AML-193 (cell line): ENCODE data around the gene SERPINA12.

Source experiments
- DNase-seq, 2 experiments: peaks; one replicate each; lab custom pipeline; 2025; lab: John Stamatoyannopoulos, UW

The SERPINA12 gene

DNA sequence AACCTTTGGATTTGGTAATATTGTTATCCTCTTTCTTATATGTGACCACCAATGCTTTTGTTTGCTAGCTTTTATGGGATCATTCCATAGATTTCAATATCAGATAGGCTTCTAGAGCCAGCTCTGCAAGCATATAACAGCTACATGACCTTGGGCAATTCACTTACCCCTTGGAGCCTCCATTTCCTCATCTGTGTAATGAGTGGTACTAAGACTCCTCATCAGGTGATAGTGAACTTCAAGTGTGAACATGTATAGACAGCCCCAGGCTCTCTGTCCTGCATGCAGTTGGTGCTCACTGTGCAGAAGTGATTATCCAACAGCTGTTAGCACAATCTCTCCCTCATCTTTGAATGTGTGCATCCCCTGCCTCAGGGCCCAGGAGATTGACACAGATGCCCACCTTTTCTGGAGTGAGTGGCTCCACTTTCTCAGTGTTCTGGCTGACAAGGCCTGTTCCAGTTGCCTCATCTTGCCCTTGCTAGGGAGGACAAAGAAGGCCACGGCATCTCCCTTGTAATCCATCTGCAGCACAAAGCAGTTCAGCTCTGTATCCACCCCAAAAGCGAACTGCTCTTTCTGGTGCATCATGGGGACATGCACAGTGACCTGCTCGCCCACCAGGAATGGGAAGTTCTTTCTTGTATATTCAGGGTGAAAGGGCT is 42.4 kb downstream of the SERPINA12 start:
- DNase-seq, result no peak

DNA sequence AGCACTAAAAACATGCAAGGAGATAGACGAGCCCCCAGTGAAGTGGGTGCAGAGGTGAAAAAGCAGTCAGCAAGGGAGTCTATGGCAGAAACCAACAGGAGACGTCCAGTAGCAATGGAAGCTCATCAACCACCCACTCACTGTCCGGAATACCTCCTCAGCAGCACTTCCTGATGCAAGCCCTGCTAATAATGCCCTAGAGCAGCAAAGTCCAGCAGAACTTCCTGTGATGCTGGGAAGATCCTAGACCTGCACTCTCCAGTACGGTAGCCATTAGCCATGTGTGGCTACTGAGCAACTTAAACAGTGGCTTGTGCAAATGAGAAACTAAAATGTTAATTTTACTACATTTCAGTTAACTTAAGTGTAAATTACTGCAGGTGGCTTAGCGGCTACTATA is 44.2 kb downstream of the SERPINA12 start:
- DNase-seq, result no peak

DNA sequence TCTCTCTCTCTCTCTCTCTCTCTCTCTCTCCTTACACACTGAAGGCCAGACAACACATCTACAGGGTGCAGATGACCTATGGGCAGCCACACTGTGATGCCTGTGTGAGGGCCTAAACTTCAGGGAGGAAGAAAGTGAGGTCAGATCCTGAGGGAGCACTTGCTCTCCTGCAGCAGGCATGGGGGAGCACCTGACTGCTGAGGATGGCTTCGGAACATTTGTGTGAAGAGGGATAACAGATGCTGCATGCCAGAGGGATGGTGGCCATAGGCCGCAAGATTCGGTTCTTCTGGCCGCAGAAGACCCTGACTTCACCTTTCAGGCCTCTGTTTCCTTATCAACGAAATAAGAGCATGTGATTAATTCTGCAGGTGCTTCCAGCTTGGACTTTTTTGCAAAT is 45.0 kb downstream of the SERPINA12 start:
- DNase-seq, result no peak

DNA sequence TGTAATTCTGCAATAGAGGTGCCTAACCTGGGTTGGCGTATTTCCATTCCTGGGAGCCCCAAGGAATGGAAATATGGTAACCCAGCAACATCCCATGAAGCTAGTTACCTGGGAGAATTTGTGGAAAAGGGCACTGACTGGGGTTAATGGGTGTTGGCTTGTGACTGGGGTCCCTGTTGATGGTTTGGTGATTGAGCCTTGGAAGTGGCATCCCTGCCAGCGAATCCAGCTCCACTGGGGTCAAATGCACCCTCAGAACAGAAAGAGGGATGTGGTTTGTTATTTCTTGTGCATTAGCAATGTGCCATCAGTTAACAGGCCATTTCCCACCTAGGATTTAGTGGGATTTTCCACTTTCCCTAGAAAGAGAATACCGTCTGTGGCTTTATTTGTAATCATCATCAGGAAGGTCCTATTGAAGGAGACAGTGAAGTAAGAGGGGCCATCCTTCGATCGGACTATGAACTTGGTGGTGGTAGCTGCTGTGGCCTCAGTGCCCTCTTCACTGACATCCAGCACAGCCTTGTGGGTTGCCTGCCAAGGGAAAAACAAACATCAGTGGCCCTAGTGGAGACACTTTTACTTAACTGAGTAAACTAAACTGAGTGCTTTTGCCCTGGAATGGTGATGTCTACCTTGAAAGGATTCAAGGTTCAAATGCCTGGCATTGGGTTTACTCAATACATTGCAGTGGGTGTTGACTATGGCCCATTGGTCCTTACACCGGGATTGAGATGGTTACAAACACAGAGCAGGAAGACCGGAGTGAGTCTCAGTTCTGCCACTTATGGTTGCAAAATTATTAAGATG is 46.3 kb downstream of the SERPINA12 start:
- DNase-seq, result no peak

DNA sequence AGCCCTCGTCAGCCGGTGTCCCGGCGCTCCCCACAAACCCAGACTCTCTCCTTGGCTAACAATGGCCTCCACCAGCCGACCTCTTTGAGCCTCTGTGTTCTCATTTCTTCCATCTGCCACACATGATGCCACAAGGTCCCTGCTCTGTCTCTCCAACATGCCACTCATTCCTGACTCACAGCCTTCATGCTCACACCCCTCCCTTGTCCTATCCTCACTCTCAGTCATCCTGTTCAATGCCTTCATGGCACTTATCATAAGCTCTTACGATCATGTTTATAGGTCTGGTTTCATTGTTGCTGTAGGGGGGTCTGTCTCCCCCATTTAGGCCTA is 47.1 kb downstream of the SERPINA12 start:
- DNase-seq, result no peak

DNA sequence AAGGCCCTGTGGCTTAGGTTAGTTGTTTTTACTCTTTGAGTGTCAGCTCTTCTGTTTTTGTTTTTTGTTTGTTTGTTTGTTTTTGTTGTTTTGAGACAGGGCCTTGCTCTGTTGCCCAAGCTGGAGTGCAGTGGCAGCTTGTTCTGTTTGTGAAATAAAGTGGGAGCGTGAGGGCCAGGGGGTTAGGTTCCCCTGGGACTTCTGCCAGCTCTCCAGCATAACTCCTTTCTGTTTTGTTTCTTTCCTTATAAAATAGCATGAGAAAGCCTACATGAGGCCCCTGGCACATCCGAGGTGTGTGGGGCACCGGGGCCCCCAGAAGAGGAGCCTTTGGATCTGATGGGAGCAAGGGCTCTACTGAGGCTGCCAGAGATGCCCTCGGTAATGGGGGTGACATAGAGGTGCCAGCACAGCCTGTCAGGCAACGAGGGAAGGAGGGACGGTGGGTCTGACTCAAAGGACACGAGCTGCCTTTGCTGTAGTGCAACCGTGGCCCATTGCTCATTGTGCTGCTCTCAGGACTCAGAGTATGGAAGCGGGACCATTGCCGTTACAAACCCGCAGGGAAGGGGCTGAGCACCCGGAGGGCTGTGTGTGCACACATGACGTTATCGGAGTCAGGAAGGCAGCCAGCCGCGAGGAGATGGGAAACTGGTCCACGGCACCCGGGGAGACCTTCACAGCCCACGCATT is 47.6 kb downstream of the SERPINA12 start:
- no peak for DNase-seq

DNA sequence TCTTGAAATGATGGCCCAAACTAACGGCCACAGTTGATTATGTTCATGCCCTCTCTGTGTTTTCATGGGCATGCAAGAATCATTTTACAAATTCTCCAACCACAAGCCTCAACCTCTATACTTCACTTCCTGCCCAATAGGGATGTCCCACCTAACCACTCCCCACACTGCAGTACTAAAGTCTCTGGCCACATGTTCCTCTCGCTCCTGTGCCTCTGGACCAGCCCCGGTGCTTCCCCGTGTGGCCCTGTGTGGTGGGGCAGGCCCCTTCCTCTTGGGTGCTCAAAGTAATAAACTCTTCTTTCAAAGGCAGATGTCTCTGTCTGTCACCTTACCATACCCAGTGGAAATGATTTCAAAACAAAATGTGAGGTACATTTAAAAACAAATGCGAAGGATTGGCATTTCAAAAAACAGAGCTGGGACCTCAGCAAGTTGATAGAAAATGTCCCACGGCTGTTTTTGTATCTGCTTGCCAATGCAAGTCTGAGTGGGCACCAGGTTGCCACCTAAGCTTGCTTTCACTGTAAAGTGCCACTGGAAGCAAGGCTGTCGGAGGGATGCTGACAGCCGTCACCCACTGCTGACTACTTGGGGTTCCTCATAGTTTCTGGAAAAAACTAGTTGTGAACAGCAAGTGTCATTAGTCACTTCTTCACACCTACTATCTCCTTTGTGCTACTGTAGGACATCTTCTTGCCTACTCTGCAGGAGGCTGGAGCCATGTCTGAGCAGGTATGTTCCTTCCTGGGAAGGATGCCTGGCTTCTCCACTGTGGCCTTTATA is 48.4 kb downstream of the SERPINA12 start:
- no peak for DNase-seq

DNA sequence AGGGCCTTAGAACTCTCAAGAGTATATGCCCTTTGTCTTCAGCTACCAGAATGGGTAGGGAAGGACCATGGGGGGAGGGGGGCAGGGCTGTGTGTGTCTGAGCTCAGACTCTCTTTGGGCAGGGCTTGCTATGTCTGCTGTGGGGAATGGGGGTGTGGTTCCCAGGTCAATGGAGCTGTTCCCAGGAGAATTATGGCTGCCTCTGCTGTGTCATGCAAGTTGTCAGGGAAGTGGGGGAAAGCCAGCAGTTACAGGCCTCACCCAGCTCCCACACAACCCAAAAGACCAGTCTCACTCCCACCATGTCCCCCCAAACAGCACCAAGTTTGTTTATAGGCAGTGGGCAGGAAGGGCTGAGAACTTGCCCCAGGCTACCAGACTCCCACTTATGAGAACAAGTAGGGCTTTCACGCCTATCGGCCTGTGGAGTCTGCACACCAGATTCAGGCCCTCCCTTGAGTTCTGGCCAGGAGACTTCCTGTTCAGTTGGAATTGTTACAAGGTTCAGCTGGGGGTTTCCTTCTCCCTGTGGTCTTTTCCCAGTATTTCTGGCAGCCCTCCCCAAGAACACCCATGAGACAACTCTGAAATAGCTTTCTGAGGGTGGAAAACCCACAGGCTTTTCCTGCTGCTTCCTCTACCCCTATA is 50.6 kb downstream of the SERPINA12 start:
- no peak for DNase-seq

DNA sequence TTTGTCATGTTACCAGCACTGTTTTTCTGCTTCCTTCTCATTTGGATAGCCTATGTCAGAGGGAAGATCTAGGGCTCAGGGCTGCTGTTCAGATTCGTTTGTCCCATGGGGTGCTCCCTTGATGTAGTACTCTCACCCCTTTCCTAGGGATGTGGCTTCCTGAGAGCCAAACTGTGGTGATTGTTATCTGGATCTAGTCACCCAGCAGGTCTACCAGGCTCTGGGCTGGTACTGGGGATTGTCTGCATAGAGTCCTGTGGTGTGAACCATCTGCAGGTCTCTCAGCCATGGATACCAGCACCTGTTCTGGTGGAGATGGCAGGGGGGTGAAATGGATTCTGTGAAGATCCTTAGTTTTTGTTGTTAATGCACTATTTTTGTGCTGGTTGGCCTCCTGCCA is 51.2 kb downstream of the SERPINA12 start:
- no peak for DNase-seq

DNA sequence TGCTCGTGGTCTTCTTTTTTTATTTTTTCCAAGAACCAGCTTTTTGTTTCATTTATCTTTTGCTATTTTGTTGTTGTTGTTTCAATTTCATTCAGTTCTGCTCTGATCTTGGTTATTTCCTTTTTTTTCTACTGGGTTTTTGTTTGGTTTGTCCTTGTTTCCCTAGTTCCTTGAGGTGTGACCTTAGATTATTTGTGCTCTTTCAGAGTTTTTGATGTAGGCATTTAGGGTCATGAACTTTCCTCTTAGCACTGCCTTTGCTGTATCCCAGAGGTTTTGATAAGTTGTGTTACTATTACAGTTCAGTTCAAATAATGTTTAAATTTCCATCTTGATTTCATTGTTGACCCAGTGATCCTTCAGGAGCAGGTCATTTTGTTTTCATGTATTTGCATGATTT is 53.3 kb downstream of the SERPINA12 start:
- no peak for DNase-seq

DNA sequence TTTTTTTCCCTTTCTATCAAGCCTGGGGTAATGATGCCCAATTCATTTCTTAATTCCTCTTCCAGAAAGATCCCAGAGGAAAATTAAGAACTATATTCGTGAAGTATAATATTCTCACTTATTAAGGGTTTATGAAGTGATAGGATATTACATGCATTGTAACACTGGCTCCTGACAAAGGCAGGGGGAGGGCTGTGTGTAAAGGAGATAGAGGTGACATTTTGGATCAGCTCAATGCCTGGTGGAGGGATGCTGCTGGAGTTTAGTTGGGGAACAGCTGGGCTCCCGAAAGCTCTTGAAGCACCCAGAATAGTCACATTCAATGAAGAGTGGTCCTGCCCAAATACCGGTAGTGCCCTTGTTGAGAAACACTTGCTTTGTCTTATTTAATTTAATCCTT is 57.4 kb downstream of the SERPINA12 start:
- no peak for DNase-seq

DNA sequence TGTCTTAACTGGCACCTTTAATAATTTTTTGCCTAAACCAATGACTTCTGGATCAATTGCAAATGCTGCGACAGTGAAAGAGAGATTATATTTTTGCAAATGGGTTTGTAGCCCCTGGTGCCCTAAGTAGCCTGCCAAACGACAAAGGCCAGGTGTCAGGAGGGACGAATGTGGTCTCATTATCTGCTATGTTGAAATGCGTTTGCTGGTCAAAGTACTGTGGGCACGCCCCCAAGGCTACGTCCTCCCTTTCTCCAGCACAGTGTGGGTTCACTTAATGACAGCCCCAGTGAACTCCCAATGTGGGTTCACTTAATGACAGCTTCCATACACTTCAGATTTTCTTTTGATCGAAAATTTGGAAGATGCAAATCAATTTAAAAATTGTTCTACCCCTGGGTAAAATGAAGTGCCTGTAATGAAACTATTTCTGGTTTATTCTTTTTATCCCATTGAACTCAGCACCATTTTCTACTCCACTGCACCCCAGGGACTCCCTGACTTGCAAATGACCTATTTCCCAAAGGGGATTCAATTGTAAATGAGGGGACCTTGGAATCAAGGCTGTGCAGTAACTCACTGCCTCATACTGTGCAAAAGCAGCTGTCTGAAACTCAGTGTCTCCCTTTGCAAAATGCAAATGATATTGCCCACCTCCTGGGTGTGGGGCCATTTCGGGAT is 58.0 kb downstream of the SERPINA12 start:
- DNase-seq, result no peak

DNA sequence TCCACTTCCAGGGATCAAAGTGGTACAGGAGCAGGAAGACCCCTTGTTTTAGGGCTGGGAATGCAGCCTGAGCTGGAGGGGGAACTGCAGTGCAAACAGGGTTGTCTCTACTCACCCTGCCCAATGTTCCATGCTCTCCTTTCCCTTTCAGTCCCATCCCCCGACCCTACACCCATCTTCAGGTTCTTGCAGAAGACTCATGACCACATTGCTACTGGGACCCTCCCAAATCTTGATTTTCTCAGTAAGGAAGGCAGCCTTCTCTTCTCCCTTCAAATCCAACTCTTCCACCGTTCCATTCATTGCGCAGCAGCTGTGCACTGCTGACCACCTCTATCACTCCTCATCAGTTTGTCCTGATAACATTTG is 58.6 kb downstream of the SERPINA12 start:
- no peak for DNase-seq

DNA sequence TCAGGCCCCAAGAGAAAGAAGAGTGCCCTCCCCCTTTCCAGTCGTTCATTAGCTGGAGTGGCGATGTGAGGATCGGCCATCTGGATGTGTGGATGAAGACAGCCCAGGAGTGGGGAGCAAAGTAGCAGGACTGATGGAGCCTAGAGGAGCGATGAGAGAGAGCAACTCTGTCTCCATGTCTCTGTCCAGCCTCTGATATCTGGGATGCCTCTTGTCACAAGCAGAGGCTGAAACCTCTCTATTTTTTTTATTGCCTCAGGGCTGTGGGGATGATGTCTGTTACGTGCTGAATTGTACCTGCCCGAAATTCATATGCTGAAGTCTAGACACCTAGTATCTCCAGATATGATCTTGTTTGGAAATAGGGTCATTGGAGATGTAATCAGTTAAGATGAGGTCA is 59.3 kb downstream of the SERPINA12 start:
- DNase-seq, result no peak

DNA sequence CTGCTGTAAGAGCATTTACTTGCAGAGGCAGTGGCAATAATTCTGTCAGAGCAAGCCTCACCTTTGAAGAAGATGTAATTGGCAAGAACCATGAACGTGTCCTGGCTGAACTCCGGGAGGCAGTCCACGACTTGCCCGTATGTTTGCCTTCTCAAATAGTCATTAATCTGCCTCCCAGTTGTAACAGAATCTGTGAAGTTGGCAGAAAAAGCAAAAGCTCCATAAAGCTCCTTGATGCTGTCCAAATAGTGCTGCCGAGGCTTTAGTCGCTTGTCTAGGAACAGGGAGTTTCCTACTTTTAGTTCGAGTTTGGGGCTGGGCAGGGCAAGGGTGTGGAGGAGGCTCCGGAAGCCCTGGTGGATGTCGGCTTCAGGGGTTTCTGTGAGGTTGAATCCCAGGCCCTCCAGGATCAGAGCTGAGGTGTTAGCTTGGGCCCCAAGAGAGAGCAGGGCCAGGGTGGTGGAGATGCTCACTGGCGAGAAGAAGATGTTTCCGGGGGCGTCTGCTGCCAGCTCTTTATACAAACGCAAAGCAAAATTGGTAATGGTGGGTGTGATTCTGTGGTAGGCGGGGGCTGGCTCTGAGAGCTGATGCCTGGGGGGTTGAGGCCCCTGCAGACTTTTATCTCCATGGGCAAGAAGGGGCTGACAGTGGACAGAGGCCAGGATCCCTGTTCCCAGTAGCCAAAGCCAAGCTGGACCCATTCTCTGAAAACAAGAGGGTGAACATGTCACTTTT is 61.0 kb downstream of the SERPINA12 start:
- DNase-seq, result no peak

DNA sequence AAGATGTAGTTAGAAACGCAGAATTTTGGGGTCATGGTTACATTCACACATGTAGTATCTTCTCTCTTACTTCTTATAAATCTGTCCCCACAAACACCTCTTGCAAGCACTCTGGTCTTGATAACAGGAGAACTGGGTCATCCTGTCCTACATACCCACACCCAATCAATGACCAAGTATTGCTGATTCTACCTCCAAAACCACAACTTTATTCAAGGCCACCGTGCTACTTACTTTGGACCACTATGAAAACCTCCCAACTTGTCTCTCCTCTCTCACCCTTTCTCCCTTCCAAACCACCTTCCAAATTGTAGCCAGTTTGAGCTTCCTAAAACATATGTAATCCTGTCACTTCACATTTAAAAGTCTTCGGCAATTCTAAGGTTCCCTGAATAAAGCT is 62.1 kb downstream of the SERPINA12 start:
- no peak for DNase-seq

DNA sequence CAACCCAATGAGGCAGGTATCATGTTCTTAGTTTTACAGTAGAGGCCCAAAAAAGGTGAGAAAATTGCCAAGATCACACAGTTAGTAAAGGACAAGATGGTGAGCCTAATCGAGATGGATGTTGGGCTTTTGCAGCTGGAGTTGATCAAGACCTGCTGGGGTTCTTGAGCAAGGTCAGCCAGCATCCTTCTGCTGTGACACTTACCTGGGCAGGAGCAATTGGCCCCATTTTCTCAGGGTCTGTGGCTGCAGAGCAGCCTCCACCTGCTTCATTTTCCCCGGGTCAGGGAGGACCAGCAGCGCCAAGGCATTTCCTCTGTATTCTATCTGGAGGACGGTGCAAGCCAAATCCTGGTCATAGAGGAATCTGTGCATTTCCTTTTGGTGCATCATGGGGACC is 63.1 kb downstream of the SERPINA12 start:
- DNase-seq, result no peak

DNA sequence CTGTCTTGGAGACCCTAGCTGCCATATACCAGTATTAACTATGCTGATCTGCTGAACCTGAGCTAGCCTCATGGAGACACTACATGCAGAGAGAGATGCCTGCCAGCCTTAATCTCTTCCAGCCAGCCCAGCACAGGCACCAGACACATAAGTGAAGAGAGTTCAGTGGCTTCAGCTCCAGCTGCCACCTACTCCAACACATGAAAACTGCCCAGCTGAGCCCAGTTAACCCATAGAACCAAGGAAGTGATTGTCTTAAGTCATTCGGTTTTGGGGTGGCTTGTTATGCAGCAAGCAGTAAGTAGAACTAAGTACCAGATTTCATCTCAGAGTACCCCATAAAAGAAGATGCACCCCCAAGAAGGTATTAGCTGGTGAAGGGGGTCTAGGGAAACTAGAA is 64.3 kb downstream of the SERPINA12 start:
- no peak for DNase-seq

DNA sequence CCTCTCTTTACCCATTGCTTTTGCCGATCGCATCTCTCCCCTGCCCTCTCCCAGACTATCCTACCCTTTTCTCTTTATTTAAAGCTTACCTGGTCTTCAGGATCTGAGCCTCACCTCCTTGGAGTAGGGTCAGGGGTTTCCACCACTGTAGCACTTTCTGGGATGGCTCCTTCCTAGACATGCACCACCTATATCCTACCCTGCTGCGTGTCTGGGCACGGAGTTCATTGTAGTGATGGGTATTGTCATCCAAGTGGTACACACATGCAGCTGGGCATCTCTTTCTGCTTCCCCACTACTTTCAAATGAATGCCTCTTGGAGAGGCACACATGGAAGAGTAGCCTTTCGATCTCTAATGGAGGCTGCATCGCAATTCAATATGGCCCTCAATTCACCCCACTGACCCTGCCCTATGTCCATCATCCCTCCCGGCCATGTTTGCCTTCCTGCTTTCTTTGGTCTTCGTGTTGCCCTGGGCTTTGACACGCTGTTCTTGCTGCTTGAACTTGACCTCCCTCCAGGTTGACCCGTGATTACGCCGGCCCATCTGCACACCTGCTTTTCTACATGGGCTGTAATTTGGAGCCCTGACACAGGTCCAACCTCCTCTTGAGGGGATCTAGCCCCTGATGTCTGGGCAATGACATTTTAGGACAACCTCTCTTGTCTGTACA is 67.6 kb downstream of the SERPINA12 start:
- DNase-seq, result no peak

DNA sequence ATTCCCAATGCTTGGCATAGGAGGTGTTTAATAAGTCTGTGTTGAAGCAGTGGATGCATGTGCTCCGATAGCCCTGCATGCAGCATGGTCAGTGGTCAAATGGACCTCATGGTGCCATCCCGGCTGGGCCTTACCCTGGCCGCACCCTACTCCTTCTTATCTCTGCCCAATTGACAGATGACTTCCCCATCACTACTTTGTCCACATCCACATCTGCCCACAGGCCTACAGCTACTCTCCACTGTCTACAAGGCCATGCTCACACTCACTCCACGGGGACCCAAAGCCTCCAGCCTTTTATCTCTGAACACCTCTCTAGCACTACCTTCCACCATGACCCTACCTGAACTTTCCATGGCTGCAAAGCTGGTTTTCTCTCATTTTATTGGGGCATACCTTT is 68.1 kb downstream of the SERPINA12 start:
- no peak for DNase-seq
